Inflammatory macrophage (primary cell): ENCODE results near the gene POLE3.
"Not testable (repeated sequence)": the region's sequence is repeated elsewhere in the genome, so short reads cannot be mapped to it uniquely, and the experiment has no call there.

Experiments used
- DNase-seq, 2 donors: peaks; one replicate each; pipeline ENCODE4 v3.0.0-alpha.2; 2020 to 2022
- total RNA-seq, 18 experiments: gene quantifications; one replicate each; lab custom pipeline; 2026; ENCODE audit warnings: mixed read lengths in 6 of 18, inconsistent platforms in 2 of 18; lab: John Stamatoyannopoulos, UW

POLE3 gene, protein sequence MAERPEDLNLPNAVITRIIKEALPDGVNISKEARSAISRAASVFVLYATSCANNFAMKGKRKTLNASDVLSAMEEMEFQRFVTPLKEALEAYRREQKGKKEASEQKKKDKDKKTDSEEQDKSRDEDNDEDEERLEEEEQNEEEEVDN
- 20.8 to 110 (median 66.9) reads per million in 18 experiments for total RNA-seq

DNA sequence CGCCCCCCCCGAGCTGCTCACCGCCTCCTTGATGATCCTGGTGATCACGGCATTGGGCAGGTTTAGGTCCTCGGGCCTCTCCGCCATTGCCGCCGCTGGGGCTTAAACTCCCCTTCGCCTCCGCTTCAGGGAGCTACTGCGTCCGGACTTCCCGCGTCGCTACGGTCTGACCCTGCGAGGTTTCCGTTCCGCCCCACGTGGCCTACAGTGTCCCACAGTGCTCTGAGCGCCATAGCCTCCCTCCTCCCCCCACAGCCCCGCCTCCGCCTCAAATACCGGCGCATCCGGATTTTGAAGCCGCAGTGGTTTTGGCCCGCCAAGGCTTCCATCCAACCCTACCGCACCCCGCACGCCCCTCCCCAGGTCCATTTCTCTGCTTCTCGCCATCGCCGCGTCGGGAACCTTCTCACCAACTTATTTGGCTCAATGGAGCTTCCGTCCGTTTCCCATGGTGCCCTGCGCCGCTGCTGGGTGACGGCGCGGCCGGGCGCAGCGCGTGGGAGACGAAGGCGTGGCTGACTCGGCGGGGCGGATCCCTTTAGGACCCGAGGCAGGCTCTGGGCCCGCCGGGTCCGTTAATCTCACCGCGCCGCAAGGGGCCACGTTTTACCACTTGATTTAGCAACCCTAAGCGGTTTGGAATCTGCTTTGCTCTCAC, at the start of gene POLE3, which contains the start of gene C9orf43:
Gene POLE3, minus strand, starts transcription at position 469 of the 658 bp plus-strand sequence. Its CDS starts 382 bp downstream, at position 87.
Gene C9orf43, plus strand, starts transcription at position 541 of the 658 bp plus-strand sequence. CDS start 2,747 bp downstream, outside the sequence.
- peak; percentile 97 to 98 for DNase-seq

DNA sequence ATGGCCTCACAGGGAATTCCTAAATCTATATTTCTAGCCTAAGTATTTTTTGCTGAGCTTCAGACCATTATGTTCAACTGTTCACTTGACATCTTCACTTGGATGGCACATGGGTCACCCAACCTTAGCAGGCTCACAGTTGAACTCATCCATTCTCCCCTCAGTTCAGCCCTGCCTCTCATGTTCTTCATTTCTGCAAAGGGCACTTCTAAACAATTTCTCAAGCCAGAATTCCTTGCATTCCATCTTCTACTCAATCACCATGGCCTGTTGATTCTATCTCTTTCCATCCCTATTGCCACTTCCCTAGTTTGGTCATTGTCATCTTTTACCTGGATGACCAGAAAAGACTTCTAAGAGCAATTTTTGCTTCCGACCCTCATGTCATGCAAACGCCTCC, 45.8 kb upstream of the POLE3 start:
- no peak for DNase-seq

DNA sequence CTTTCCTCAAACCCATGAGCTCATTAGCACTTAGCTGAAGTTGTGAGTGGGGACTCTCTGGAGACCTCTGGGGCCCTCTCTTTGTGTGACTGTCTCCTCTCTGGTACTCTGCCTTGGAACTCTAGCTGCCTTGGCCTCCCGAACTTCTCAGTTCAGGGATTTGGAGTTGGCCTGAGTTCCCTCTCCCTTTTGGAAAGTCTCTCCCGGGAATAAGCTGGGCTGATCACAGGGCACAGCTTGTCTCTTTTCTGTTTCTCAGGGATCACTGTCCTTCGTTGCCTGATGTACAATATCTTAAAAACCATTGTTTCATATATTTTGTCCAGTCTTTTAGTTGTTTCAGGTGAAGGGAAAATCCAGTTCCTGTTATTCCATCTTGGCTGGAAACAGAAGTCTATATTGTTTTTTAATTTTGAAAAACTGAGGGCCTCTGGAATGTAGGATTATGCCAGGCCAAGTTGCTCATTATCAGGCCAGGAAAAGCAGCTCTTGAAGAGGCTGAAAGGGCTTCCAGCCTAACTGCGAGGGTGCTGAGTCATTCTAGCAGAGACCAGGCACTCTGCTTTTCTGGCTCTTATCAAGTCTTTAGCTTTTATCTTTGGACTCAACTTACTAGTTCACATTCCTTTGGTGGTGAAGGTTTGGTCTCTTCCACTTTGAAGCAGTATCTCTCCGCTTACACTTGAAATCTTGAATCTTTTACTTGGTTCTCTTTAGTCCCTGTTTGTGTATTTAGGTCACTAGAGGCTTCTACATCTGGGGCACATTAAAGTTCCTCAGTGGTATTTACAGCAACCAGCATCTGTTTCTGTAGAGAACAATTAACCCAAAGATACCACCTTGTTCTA, 44.7 kb upstream of the POLE3 start:
- DNase-seq = peak in 1 of 2 donors; percentile 6

DNA sequence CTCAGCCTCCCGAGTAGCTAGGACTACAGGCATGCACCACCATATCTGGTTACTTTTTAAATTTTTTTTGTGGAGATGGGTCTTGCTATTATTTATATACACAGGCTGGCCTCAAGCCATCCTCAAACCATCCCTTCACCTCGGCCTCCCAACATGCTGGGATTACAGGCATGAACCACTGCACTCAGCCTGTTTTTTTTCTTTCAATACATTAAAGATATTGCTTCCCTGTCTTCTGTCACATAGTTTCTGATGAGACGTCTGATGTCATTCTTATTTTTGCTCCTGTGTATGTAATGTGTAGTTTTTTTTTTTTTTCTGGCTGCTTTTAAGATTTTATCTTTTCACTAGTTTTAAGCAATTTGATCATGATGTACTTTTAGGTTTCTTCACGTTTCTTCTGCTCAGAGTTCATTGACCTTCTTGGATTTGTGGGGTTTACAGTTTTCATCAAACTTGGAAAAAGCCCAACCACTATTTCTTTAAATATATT, 41.7 kb upstream of the POLE3 start:
- DNase-seq = no peak

DNA sequence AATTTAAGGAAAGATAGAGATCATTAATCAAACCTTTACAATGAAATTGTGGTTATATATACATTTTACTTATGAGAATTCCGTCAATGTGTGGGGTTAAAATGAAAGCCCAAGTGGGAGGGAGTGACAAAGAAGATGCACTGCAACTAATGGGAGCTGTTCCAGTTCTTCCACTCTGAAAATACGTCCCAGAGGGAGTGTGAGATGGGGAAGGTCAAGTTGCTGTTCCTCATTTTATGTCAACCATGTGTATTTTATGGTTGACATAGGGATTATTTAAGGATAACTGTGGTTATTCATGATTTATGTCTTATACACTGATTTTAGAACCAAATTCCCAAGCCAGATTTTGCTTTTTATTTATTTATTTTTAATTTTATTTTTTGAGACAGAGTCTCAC, 38.9 kb upstream of the POLE3 start:
- DNase-seq = peak in 1 of 2 donors; percentile 30

DNA sequence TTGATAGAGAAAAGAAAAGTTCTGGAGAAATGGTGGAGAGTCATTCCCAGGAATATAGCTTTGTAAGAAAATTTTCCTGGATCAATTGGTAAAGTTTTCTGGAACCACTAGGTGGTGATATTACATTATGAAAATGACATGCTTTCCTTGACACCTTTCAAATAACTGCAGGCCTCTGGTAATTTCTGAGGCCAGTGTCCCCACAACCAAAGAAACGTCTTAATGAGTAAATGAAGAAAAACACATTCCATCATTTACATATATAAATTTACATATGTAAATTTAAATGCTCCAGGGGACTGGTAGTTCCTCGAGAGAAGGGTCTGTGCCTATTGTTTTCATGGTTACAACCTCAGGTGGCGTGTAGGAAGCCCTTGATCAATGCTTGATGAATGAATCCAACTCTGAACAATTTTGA, 35.9 kb upstream of the POLE3 start:
- DNase-seq = peak; percentile 24 to 54

DNA sequence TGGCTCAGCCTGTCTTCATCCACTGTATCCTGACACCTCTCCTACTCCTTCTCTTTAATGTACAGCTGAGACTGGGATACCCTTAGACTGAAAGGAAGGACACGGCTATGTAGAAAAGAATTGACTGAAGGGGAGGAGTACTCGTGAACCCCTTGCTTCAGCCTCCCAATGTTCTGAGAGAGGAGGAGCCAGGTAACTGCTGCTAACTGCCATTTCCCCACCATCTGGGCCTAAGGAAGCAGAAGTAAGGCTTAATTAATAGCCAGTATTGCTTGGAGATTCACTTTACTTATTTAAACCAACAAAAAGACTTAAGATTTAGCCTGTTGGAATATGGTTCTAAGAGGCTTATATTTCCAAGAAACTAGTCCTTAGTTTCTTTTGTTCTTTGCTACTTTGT, 34.3 kb upstream of the POLE3 start:
- DNase-seq = no peak

DNA sequence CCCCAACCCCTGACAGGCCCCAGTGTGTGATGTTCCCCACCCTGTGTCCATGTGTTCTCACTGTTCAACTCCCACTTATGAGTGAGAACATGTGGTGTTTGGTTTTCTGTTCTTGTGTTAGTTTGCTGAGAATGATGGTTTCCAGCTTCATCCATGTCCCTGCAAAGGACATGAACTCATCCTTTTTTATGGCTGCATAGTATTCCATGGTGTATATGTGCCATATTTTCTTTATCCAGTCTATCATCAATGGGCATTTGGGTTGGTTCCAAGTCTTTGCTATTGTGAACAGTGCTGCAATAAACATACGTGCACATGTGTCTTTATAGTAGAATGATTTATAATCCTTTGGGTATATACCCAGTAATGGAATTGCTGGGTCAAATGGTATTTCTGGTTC, 27.2 kb upstream of the POLE3 start:
- DNase-seq = not testable (repeated sequence)

DNA sequence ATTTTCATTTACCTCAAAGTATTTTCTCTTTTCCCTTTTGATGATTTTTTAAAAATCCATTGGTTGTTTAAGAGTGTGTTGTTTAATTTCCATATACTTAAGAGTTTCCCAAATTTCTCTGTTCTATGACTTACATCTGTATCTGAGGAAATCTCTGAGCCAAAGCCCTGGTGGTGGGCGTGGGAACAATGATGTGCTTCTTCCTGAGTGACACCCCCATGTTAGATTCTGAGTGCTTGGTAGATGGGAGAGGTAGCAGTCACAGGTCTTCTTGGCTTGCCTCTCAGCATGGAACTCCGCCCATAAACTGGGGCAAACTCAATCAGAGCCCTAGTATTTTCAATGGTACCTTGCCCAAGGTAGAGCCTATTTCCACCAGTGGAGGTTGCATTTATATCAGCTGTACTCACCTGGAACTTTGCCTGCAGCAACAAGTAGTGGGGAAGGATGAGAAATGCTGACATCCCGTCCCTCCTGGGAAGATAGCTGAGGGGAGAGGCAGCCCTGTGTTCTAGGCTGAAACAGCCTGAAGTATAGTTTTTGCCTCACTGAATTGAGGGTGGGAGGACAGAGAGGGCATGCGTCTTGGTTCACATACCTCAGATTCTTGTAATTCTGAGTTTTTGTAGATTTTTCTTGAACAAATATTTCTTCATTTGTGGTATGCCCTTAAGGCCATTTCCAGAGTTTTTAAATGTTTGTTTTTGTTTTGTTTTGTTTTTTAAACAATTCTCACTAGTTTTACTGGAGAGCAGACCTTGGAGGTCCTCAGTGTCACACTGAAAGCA, 26.4 kb upstream of the POLE3 start:
- DNase-seq = peak in 1 of 2 donors; percentile 61

DNA sequence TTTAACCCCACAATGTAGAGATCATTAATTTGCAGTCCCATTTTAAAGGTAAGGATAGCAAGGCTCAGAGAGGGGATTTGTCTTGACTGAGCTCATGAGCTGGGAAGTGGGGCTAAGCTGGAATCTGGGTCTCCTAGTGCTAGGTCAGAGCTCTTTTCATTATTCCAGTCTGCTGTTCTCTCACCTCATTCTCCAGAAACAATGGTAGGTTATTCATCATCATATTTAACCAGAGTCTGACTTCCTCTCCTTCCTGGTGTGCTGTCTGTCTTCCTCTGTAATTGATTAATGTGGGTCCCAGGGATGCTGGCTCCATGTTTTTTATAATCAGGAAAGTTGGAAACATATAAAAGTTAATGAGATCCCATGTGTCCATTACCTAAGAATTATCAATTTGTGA, 20.7 kb upstream of the POLE3 start:
- DNase-seq = no peak

DNA sequence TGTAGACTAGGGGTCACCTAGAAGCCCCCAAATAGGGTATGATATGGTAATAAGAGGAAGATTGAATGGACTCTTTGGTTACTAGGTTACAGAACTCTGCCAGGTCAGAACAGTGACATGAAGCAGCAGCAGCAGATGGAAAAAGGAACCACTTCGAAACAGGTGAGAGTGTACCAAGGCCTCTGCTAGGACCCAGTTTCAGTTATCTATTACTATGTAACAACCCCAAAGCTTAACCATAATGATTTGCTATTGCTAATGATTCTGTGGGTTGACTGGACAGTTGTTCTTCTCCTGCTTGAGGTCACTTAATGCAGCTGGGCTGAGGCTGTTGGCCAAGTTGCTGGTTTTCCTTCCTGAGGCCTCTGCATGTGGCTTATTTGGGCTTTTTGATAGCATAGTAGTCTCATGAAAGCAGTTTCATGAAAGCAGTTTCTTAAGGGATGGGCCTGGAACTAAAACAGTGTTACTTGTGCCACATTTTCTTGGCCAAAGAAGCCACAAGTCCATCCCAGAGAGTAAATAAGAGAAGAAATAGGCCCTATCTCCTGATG, 17.7 kb upstream of the POLE3 start:
- no peak for DNase-seq

DNA sequence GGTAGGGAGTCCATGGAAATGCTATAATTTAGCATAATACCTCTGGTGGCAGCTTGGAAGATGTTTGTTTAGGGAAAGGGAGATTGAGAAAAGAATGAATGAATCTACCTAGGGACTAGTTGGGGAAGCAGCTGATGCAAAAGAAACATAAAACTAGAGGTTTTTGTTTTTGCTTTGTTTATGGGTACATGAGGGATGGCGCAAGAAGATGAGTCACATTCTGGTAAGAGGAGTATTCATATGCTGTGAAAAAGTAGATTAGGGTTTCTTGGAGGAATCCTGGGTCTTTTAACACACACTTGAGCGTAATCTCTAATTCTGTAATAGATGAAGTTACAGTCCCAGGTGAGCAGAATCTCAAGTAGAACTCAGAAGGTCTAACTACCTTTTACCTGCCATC, 17.2 kb upstream of the POLE3 start:
- DNase-seq = peak; percentile 24 to 32

DNA sequence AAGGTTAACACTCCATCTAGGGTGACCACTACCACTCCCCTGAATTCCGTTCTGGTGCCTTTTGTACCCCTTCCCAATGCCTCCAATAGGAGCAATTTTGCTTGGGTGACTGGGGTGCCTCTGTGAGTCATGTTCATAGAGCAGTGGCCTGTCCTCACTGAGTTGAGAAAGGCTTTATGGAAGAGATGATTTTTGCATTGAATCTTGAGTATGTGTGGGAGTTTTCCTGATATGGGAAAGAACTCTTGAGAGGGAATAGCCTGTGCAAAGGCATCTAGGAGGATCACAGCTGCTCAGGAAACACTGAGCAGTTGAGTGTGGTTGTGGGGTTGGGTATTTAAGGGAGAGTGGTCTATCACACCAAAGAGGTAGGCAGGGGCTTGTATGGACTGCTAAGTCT, 16.2 kb upstream of the POLE3 start:
- no peak for DNase-seq

DNA sequence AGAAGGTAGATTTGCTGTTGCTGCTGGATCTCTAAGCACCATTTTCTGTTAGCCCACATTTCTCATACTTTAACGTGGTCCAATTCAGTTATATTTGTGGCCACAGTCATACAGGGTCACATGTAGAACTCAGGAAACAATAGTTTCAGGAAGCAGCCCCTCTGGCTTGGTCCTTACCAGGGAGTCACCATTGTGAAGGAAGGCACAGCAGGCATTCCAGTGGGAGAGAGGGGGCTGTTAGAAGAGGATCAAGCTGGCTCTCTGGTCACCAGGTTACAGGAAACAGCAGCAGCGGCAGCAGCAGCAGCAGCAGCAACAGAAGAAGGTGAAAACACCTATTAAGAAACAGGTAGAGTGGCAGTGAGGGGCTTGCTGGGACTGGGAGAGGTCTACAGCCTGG, 14.6 kb upstream of the POLE3 start:
- no peak for DNase-seq

DNA sequence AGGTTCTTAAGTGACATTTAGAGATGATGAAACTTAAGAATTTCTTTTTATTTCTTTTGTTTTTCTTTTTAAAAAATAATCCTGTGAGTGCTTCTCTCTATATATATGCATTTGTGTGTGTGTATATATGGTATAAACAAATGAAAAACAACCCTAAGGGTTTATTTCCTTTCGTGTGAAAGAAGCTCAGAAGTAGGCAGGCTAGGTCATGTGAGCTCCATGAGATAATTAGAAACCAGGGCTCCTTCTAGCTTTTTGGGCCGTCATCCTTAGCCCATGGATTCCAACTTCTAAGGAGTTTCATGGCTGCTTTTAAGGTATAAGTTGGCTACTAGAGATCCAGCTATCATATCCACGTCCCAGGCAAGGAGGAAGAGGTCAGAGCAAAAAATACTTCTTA, 11.3 kb upstream of the POLE3 start:
- no peak for DNase-seq

DNA sequence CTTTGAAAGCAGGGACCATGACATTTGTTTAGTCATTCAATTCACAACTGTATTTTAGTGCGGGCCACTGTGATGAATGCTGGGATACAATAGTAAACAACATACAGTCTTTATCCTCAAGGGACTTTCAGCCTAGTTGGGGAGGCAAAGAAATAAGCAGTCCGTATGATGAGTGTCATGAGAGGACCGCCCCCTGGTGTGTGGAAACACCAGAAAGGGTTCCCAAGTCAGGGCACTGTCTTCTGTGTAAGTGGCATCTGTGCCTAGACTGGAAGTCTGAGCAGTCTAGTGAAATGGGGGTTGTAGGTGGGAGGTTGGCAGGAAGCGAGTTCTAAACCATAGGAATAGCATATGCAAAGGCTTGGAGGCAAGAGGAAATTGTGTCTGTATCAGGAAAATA, 6.9 kb upstream of the POLE3 start:
- peak; percentile 48 to 49 for DNase-seq

DNA sequence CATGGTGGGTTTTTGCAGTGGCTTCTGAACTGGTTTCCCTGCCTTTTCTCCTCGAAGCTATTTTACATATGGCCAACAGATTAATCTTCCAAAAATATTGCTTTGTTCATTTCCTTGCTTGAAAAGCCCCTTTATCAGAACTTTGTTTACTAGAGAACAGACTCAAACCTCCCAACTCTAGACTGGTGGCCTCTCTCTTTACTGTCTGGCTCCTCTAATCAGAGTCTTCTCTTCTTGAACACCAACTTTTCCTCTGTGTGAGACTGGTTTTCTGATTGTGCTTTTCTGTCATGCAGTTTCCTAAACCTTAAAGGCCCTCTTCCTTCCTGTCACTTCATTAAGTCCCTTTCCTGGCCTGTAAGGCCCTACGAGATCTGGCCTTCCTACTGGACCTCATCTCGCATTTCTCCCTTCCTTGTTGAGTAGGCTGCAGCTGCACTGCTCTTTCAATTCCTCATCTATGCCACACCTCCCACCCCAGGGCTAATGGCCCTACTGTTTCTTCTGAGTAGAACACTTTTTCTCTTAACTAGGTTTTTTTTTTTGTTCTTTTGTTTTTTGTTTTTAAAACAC, 5.8 kb upstream of the POLE3 start:
- DNase-seq = peak; percentile 78 to 82

DNA sequence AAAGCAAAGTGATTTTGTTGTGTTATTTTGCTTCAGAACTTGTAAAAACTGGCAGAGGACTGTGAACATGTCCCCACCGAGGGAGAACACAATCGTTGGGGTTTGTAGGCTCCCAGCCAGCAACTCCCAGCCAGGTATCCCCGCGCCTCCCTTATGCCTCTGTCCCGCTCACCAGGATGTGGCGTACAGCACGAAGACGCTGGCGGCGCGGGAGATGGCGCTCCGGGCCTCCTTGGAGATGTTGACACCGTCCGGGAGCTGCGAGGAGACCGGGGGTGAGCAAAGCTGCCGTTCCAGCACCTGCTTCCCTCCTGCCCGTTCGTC, 630 bp downstream of the POLE3 start:
- no peak for DNase-seq

DNA sequence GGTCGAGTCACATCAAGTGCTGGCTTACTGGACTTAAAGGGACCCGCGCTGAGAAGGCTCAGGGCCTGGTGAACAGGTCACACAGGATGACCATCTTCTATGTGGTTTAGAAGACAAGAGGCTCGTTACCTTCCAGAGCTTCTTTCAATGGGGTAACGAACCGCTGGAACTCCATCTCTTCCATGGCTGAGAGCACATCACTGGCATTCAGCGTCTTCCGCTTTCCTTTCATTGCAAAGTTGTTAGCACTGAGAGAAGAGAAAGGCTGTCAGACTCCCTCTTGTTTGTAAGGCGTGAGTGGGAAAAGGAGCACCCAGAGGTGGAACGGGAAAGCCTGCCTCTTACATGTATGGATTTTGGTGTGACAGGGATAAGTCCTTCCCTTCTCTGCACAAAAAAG, 994 bp downstream of the POLE3 start:
- DNase-seq = no peak

DNA sequence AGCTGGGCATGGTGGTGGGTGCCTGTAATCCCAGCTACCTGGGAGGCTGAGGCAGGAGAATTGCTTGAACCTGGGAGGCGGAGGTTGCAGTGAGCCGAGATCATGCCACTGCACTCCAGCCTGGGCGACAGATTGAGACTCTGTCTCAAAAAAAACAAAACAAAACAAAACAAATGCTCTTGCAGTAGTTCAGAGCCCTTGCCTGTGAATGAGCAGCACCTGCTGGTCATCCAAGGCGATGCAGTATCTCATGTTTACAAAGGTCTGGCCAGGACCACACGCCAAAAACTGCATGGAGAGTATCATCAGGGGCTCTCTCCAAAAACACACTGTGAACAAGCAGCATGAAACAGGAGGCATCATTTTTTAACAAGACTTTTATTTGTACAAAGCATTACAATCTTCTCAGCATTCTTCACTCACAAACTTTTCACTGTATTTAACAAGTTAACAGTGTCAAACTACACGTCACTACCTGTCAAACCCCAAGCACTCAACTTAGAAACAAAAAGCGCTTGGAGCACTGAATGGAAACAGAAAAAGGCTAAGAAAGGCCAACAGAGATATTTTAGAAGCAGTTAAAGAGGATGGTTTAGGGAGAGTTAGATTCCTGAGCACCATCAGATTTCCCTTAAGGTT, 3.5 kb downstream of the POLE3 start:
- peak; percentile 68 to 75 for DNase-seq

DNA sequence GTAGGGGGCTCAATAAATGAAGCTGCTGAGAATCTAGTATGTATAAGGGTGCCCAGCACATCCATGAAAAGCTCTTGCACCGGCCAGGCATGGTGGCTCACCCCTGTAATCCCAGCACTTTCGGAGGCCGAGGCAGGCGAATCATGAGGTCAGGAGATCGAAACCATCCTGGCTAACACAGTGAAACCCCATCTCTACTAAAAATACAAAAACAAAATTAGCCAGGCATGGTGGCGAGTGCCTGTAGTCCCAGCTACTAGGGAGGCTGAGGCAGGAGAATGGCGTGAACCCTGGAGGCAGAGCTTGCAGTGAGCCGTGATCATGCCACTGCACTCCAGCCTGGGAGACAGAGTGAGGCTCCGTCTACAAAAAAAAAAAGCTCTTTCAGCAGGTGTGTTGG, 4.1 kb downstream of the POLE3 start:
- DNase-seq = not testable (repeated sequence)
